Activated CD4-positive, alpha-beta T cell treated with anti-CD3 and anti-CD28 coated beads, Interleukin-2, amount 50 U/mL, for 24 hours (primary cell): ENCODE measurements around the gene SPAAR.
A peak's percentile ranks its signal among the peaks of the same experiment; 100 is the strongest.

ENCODE experiments used
- DNase-seq, 2 donors: peaks; one replicate each; pipeline ENCODE4 v3.0.0-alpha.2; 2020; ENCODE audit warnings: low read depth in 1 of 2, low spot score in 1 of 2

Gene SPAAR

DNA sequence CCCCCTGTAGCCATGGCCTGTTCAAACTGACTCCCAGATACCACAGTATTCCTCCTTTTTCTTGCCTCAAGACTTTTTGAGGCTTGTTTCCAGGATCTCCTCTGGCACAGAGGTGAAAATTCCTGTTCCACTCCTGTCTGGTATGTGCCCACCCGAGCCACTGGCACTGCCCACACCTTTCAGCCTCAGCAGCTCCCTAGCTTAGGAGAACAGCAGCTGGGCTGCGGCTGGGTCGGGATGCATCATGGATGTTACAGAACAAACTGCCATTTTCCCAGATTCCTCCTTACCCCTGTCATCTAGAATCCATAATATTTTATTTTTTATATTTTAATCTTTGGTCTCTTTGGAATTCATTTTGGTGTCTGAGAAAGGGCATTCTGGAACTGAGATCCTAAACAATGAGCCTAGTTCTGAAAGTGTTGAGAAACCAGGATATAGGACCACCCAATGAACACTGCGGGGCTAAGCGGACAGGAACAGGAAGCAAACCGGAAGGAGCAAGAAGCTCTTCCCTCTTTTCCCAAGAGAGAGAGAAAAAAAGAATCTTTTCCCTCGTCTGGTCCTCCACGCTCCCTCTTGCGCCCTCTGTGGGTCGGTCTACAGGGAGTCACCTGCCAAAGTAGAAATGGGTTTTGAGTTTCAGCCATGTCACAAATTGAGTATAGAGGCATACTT is 36.2 kb downstream of the SPAAR start:
- DNase-seq: peak; percentile 24 to 50

DNA sequence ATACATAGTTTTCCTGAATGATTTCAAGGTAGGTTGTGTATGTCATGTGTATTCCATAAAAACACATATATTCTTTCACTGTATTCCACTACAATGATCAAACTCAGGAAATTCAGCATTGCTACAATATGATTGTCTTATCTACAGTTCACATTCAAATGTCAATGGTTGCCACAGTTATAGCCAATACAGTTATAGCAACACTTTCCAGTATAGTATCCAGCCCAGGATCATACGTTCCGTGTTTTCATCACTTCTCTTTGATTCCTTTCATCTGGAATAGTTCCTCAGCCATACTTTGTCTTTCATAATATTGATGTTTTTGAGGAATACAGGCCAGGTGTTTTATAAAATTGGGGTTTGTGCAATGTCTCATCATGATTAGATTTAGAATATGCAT is 39.2 kb downstream of the SPAAR start:
- no peak for DNase-seq

DNA sequence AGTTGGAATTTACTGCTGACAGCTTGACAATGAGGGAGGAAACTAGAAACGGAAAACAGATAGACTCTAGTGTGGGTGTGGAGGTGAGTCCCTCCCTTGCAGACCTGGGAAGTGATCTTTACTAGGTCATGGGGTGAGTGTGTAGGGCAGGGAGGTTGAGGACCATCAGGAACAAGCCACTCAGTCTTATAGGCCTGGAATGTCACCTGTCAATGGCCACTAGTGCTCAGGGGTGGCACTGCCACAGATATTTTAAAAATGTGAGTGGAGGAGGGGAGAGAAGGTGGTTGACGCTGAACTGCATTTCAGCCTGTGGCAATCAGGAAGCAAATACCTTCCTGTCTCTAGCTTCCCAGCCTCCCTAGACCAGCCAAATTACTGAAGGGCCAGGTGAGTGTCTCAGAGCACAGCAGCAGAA is 39.6 kb downstream of the SPAAR start:
- DNase-seq: no peak

DNA sequence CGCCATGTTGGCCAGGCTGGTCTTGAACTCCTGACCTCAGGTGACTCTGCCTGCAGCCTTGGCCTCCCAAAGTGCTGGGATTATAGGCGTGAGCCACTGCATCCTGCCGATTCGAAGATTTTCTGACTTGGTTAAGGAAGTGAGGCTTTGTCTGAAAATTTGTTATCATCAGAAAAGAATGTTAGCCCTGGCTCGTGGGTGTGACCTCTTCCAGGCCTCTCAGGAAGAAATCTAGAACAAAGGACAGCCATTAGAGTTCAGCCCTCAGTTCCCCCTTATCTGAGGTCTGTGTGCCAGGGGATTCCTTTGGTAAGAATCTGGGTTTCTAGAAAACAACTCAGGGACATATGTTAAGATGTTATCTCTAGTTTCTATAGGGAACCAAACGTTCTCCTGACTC is 42.4 kb downstream of the SPAAR start:
- DNase-seq: no peak

DNA sequence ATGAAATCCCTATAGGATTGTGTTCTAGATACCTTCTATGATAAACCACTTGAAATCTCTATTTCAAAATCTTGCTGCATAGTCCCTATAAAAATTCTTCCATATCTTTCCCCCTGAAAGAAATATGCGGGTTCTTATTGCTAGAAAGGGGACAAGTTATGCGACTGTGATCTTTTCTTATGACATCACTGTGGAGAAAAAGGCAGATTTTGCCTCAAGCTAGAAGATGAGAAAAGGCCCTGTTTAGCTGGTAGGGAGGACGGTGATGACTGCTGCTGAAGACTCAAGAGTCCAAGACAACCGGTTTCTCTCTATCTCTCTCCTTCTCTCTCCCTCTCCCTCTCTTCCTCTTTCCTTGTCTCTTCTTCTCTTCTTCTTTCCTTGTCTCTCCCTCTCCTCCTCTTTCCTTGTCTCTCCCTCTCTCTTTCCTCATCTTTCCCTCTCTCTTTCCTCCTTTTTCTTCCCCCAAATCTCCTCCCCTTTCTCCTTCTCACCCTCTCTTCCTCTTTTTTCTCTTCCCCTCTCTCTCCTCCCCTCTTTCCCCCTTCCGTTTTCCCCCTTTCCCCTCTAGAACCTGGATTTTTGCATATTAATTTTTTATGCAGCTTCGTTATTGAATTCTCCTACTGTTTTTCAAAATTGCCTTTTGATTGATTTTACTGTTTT is 43.4 kb downstream of the SPAAR start:
- no peak for DNase-seq

DNA sequence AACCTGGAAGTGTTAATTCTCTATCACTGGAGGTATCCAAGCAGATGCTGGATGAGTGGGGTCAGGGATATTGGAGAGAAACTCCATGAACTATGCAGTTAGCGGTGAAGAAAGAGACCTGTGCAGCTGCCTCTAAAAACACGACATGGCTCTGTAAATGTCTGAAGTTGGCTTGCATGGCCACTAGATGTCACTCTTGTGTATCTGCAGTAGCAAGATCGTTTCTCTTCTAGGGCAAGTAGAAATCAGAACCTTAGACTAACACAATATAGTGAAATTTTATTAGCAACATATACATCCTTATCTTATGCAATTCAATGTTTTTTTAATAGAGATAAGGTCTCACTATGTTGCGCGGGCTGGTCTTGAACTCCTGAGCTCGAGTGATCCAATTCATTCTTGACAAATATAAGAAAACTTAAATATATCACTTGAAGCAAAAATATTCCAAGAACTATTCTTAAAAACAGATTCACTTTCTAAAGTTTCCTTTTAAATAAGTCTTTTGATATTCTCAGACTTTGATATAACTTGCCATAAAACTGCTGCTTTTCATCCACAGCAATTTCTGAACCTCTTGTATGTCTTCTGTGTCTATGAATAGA is 45.8 kb downstream of the SPAAR start:
- peak in 1 of 2 donors; percentile 44 for DNase-seq

DNA sequence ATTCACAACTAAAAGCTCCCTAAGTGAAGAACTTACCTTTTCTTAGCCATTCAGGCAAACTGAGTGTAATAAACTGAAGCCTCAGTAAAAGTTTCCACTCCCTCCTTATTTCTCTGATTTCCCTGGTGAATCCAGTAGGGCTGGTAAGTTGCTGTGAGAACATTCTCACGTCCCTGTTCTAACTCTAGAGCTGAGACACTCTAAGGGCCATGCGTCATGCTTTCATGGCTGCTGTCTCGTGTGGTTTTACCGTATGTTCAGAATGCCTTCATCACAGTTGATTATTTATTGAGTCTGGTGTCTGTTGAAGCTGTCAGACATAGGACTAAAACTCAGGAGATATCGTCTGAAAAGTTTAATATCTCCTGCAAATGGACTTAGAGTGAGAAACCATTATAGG is 47.4 kb downstream of the SPAAR start:
- no peak for DNase-seq

DNA sequence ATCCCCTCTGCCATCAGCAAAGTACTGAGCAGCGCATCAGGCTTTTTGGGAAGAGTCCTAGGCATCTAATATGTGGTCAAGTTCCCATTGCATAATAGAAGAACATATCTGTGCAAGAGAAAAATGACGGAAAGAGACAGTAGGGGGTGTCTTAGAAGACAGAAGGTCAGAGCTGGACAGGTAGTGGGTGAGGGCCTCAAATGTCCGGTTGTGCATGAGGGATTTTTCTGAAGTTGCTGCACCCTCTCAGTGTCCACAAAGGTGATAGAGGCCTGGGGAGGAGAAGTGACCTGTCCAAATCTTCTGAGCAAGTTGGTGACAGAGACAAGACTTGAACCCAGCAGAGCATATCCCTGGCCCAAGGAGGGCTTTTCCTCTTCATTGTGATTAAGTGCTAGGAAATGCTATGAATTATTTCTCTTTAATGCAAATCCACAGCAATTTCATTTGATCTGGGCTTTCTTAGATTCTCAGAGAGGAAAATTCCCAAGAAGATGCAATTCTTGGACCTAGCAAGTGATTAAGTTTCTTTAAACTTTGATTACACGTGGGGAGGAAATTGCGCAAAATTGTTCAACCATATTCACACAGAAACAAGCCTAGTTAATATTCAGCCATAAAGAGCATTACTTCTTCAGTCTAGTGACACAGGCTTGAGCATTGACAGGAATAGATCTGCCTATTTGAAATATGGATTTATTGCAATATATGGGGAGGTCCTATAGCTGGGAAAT is 49.0 kb downstream of the SPAAR start, which contains the start of gene OR2S2:
OR2S2 (minus strand) TSS at position 51 of the 734 bp plus-strand sequence. CDS start 56 bp downstream, outside the sequence.
- DNase-seq: no peak

DNA sequence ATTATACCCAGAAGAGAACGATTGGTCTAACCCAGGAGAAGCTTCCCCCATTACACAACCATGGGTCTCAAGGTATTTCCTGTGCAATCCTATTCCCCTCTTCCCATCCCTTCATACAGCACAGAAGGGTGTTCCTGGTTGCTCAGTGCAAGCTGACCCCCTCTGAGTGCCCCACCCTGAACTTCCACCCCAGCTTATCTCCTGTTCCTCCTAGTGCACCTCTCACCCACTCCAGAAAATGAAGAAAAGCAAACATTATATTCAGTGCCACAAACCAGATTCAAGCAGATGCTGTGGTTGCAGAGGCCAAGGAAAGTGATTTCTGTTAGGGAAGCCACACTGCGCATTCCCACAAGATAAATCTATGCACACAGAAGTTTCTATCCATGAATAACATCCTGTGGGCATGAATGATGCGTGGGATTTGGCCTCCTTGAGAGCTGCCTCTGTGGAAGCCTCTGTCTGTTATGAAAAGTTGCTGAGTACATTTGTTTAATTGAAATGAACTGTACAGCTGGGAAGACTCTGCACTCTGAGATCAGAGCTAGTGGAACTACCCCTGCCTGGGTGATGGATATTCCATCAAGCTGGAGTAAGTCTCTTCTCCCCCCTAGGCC is 50.9 kb downstream of the SPAAR start:
- no peak for DNase-seq
